GM12878 (cell line): ENCODE measurements around the gene SRBD1. TPM values are rescaled to one million over a fixed set of nuclear protein-coding genes. Genes with fewer than 3 reads are reported as not detected.

Experiments
- ATAC-seq: fragments of 200-7000 bp; cut with Tn5 transposase; 3 replicates; pipeline ENCODE4 v1.9.1; 2020; ENCODE audit warnings: mild to moderate bottlenecking, moderate library complexity
- BruUV-seq: library from RNA; stranded (reverse); fragments of 400-500 nt; replicated peaks from 2 replicates; lab custom pipeline; 2021; lab: Mats Ljungman, UMichigan
- CTCF ChIA-PET: fragments of 300-600 bp; sonication (Branson Sonifier 250); formaldehyde crosslinking; extraction: SDS; loops from one replicate; lab custom pipeline; 2021; ENCODE audit warnings: inconsistent platforms; lab: Yijun Ruan, JAX
- POLR2A ChIA-PET: fragments of 350-600 bp; formaldehyde crosslinking; extraction: SDS; loops from one replicate; lab custom pipeline; 2021; ENCODE audit warnings: inconsistent platforms; lab: Charles Lee
- RAD21 ChIA-PET: fragments of 300-600 bp; sonication (Branson Sonifier 250); formaldehyde crosslinking; loops from one replicate; lab custom pipeline; 2023; ENCODE audit warnings: antibody characterized with exemption; ENCODE audit not compliant: unreplicated experiment; lab: Charles Lee
- SMC1A ChIA-PET: fragments of 300-600 bp; sonication (Branson Sonifier 250); formaldehyde crosslinking; loops from one replicate; lab custom pipeline; 2023; ENCODE audit not compliant: unreplicated experiment, uncharacterized antibody; lab: Charles Lee
- DNase-seq: peaks from one replicate; pipeline ENCODE4 v3.0.0-alpha.2; 2011; ENCODE audit warnings: low read depth, low spot score
- FAIRE-seq: peaks from 3 replicates; lab custom pipeline; 2011; peaks lifted over from hg19 to GRCh38; lab: Jason Lieb, UNC
- H2AFZ ChIP-seq: 2 replicates; pipeline ENCODE4 v1.6.0; 2011; ENCODE audit warnings: low read depth, low read length, control low read depth; ENCODE audit not compliant: control insufficient read depth
- H3K27ac ChIP-seq: 2 replicates; pipeline ENCODE4 v1.5.1; 2011; ENCODE audit warnings: control low read depth; ENCODE audit not compliant: control insufficient read depth, insufficient read depth
- H3K27me3 ChIP-seq, 2 experiments: replicated peaks in 1 of 2; 2 replicates each; pipeline versions ENCODE4 v1.6.0 to v1.6.1; 2011; ENCODE audit warnings: low read length in 1 of 2; ENCODE audit not compliant: control insufficient read depth in 2 of 2, insufficient read depth in 2 of 2
- H3K36me3 ChIP-seq, 2 experiments: 2 replicates each; pipeline ENCODE4 v1.5.1; 2011; ENCODE audit warnings: low read length in 1 of 2; ENCODE audit not compliant: control insufficient read depth in 2 of 2, insufficient read depth in 2 of 2
- H3K4me1 ChIP-seq: 2 replicates; pipeline ENCODE4 v1.6.1; 2011; ENCODE audit warnings: mild to moderate bottlenecking, low read length, moderate library complexity, mixed read lengths; ENCODE audit not compliant: control insufficient read depth, insufficient read depth
- H3K4me2 ChIP-seq: 2 replicates; pipeline ENCODE4 v1.6.0; 2011; ENCODE audit warnings: control low read depth; ENCODE audit not compliant: control insufficient read depth, insufficient read depth
- H3K4me3 ChIP-seq: fragments of 200-600 bp; sonication (generic); 2 replicates; pipeline ENCODE4 v1.5.1; 2016
- H3K79me2 ChIP-seq: 2 replicates; pipeline ENCODE4 v1.6.0; 2011; ENCODE audit warnings: low read length; ENCODE audit not compliant: control insufficient read depth, insufficient read depth
- H3K9ac ChIP-seq: 2 replicates; pipeline ENCODE4 v1.8.0; 2011; ENCODE audit warnings: low read length, control low read depth, mixed read lengths; ENCODE audit not compliant: control insufficient read depth, insufficient read depth
- H3K9me3 ChIP-seq: replicated peaks from 3 replicates; pipeline ENCODE4 v1.5.1; 2011; ENCODE audit warnings: mild to moderate bottlenecking, low read length; ENCODE audit not compliant: control insufficient read depth, insufficient read depth
- H4K20me1 ChIP-seq: 2 replicates; pipeline ENCODE4 v1.6.0; 2011; ENCODE audit not compliant: control insufficient read depth, insufficient read depth
- BCLAF1 ChIP-seq: fragments of 450-650 bp; IDR thresholded peaks from 2 replicates; pipeline ENCODE4 v1.6.1; 2017; ENCODE audit warnings: antibody characterized with exemption, mild to moderate bottlenecking, moderate library complexity
- CBX3 ChIP-seq: fragments of 200-600 bp; sonication (generic); IDR thresholded peaks from 2 replicates; pipeline ENCODE4 v1.6.1; 2016; ENCODE audit warnings: low read depth, borderline replicate concordance
- CREB1 ChIP-seq: IDR thresholded peaks from 2 replicates; pipeline ENCODE4 v1.6.1; 2012; ENCODE audit warnings: low read depth, mild to moderate bottlenecking, inconsistent platforms
- E2F4 ChIP-seq: IDR thresholded peaks from 2 replicates; pipeline ENCODE4 v1.6.1; 2012; ENCODE audit warnings: low read depth, low read length, improper control_type of control experiment
- FOXK2 ChIP-seq: fragments of 450-650 bp; IDR thresholded peaks from 2 replicates; pipeline ENCODE4 v1.6.1; 2017; ENCODE audit warnings: mild to moderate bottlenecking, moderate library complexity
- HDAC6 ChIP-seq: fragments of 200-600 bp; sonication (generic); IDR thresholded peaks from one replicate; pipeline ENCODE4 v1.8.0; 2017; ENCODE audit warnings: antibody characterized with exemption; ENCODE audit not compliant: unreplicated experiment
- IKZF1 ChIP-seq: fragments of 450-650 bp; conservative IDR thresholded peaks from 2 replicates; pipeline ENCODE4 v1.6.1; 2017; ENCODE audit warnings: antibody characterized with exemption, mild to moderate bottlenecking
- PRDM15 ChIP-seq: fragments of 450-650 bp; formaldehyde crosslinking; IDR thresholded peaks from 2 replicates; pipeline ENCODE4 v1.4.0; 2020; ENCODE audit warnings: mild to moderate bottlenecking, moderate library complexity
- USF1 ChIP-seq: IDR thresholded peaks from 2 replicates; pipeline ENCODE4 v1.6.1; 2011; ENCODE audit warnings: borderline replicate concordance, low read depth, mild to moderate bottlenecking, moderate library complexity, mixed read lengths, low read length; ENCODE audit not compliant: insufficient read depth; ENCODE audit errors: extremely low read length
- ZBTB11 ChIP-seq: fragments of 450-650 bp; formaldehyde crosslinking; IDR thresholded peaks from 2 replicates; pipeline ENCODE4 v1.5.0; 2022; ENCODE audit warnings: mild to moderate bottlenecking, missing genetic modification characterization
- WGBS: methylation state at CpG from one replicate; pipeline ENCODE4 v1.1.6; 2016; ENCODE audit warnings: low lambda C conversion rate; ENCODE audit not compliant: insufficient replicate concordance, insufficient coverage; ENCODE audit errors: missing lambda C conversion rate; 5-methylcytosine and 5-hydroxymethylcytosine counted together
- in situ Hi-C: fragments of 300-500 bp; cut with MboI; formaldehyde crosslinking; loops from 9 replicates; pipeline ENCODE4 v1.14.3; 2018; ENCODE audit warnings: mixed read lengths
- intact Hi-C: fragments of 100-400 bp; cut with micrococcal nuclease; formaldehyde crosslinking; loops from one replicate; pipeline ENCODE4 v1.14.2; 2022; ENCODE audit not compliant: unreplicated experiment
- polyA plus RNA-seq, 11 experiments: library from polyadenylated mRNA; depleted of rRNA in 4 of 11; unstranded in 6 of 11; stranded (reverse) in 5 of 11; fragments of >200 nt; fragmentation: Nextera tagmentation in 4 of 11; fragmentation: Illumina TruSeq in 1 of 11; extraction: Ambion mirVana in 4 of 11; extraction: Trizol in 1 of 11; gene quantifications; 1 replicate in 1 of 11; 2 replicates in 10 of 11; pipeline versions ENCODE4 v1.2.1 to v1.2.3, GENCODE V29; 2011 to 2016; ENCODE audit warnings: inconsistent platforms in 2 of 11, missing spikeins in 2 of 11, low read depth in 1 of 11
- total RNA-seq, 4 experiments: library from RNA; depleted of rRNA in 3 of 4; stranded (reverse); fragments of >200 nt in 3 of 4; fragmentation: Illumina TruSeq in 1 of 4; extraction: Trizol in 1 of 4; gene quantifications; 2 replicates each; pipeline versions ENCODE4 v1.2.1 to v1.2.3, GENCODE V29; 2013 to 2021

The SRBD1 gene
- total and polyA plus RNA-seq, 10 of the 15 experiments (the other 5 are each of a cell fraction or from before 2014, with no cell fraction given): 9.7 to 33.1 (median 20.1) TPM

- no peak for TF ChIP-seq PRDM15
Observed at GRCh38 chr2:45373534-45373933, 237.5 kb downstream of the SRBD1 start (continued).

- no peak for DNase-seq
- TF ChIP-seq CBX3 (no peak), BCLAF1 (no peak), ZBTB11 (CRISPR knock-in tag) (no peak), E2F4 (no peak), USF1 (no peak), FOXK2 (no peak), CREB1 (no peak), HDAC6 (no peak), IKZF1 (no peak)
Observed at GRCh38 chr2:45370369-45370768, 240.7 kb downstream of the SRBD1 start.

More at GRCh38 chr2:45370369-45370768, 240.7 kb downstream of the SRBD1 start:
- Histone ChIP-seq H3K79me2 (no peaks in the 10 kb centered on the region), H3K4me3 (no peak overlapping the region), H3K4me1 (no peaks in the 10 kb centered on the region), H3K9ac (no peak overlapping the region), H3K27ac (no peak overlapping the region), H4K20me1 (no peaks in the 10 kb centered on the region), H2AFZ (no peak overlapping the region), H3K36me3 (no peaks in the 10 kb centered on the region), H3K4me2 (no peak overlapping the region), H3K27me3 (no peaks in the 10 kb centered on the region), H3K9me3 (no peaks in the 10 kb centered on the region)
- intact Hi-C loops (no loop called here), in situ Hi-C loops (no loop called here)
- ChIA-PET CTCF (interaction anchor here (0.8 kb wide), 1 partner anchor 57 kb away, joined by 3 read pairs; no protein-coding TSS in a partner anchor), RAD21 (interaction anchor here (1.5 kb wide), 1 partner anchor 389 kb away, joined by 4 read pairs; no protein-coding TSS in a partner anchor), POLR2A (no interaction called here), SMC1A (no interaction called here)
- 57% methylated on average over 2 of the region's 2 CpGs for WGBS
- FAIRE-seq (no peak), ATAC-seq (no peak)
- BruUV-seq: no TSS peak
